ENCODE data around the gene HS6ST3.

- TF ChIP-seq GATA1 (IDR thresholded peaks at IDR 0.05; ENCODE audit: low read depth, low read length) = no peak
- TF ChIP-seq POLR2A (IDR thresholded peaks at IDR 0.05; ENCODE audit: low read length) = no peak
These were observed 731.5 kb downstream of the HS6ST3 start for GRCh38 chr13:96821381-96821780.
